ENCODE results near the gene CRY2.
"Not testable (repeated sequence)": the region's sequence is repeated elsewhere in the genome, so short reads cannot be mapped to it uniquely, and the experiment has no call there.

Gene CRY2

DNA sequence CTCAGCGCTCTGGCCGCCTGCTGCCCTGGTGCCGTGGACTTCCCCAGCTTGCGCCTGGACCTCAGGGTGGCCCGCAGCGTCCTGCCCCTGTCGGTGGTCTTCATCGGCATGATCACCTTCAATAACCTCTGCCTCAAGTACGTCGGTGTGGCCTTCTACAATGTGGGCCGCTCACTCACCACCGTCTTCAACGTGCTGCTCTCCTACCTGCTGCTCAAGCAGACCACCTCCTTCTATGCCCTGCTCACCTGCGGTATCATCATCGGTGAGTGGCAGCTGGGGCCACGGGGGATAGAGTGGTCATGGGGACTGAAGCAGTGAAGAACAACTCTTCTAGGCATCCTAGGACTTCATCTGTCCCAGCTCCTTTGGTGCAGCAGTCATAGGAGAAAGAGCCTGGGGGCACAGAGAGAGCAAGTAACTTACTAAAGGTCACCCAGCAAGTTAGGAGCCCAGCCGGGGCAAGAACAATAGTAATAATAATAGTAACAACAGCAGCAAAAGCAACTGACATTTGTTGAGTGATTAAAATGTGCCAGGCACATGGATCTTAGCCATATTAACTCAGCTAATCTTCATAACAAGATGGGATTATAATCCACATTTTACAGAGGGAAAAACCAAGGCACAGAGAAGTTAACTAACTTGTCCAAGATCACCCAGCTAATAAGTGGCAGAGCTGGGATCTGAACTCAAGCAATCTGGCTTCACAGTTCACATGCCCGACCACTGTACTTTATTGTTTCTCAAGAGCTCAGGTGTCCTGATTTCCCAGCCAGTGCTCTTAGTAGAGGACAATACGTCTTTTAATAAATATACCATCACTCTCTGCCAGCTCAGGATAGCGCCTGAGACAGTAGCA, 41.0 kb upstream of the CRY2 start:
- Histone ChIP-seq H3K27me3 (peaks cover 14% of the 10 kb centered on the region), H3K27ac (no peak overlapping the region), H3K4me1 (ENCODE audit: control insufficient read depth in 1 of 2, insufficient read depth in 1 of 2, low read depth in 1 of 2, low read length in 1 of 2) (peaks cover 30 to 43% of the 10 kb centered on the region in 2 experiments), H3K9me3 (no peaks in the 10 kb centered on the region), H3K36me3 (peaks cover 9% of the 10 kb centered on the region), H3K4me3 (ENCODE audit: low read depth in 1 of 2, low read length in 1 of 2) (no peak overlapping the region)
- TF ChIP-seq, protein P1, sequence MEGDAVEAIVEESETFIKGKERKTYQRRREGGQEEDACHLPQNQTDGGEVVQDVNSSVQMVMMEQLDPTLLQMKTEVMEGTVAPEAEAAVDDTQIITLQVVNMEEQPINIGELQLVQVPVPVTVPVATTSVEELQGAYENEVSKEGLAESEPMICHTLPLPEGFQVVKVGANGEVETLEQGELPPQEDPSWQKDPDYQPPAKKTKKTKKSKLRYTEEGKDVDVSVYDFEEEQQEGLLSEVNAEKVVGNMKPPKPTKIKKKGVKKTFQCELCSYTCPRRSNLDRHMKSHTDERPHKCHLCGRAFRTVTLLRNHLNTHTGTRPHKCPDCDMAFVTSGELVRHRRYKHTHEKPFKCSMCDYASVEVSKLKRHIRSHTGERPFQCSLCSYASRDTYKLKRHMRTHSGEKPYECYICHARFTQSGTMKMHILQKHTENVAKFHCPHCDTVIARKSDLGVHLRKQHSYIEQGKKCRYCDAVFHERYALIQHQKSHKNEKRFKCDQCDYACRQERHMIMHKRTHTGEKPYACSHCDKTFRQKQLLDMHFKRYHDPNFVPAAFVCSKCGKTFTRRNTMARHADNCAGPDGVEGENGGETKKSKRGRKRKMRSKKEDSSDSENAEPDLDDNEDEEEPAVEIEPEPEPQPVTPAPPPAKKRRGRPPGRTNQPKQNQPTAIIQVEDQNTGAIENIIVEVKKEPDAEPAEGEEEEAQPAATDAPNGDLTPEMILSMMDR (IDR thresholded peaks at IDR 0.05), result no peak

DNA sequence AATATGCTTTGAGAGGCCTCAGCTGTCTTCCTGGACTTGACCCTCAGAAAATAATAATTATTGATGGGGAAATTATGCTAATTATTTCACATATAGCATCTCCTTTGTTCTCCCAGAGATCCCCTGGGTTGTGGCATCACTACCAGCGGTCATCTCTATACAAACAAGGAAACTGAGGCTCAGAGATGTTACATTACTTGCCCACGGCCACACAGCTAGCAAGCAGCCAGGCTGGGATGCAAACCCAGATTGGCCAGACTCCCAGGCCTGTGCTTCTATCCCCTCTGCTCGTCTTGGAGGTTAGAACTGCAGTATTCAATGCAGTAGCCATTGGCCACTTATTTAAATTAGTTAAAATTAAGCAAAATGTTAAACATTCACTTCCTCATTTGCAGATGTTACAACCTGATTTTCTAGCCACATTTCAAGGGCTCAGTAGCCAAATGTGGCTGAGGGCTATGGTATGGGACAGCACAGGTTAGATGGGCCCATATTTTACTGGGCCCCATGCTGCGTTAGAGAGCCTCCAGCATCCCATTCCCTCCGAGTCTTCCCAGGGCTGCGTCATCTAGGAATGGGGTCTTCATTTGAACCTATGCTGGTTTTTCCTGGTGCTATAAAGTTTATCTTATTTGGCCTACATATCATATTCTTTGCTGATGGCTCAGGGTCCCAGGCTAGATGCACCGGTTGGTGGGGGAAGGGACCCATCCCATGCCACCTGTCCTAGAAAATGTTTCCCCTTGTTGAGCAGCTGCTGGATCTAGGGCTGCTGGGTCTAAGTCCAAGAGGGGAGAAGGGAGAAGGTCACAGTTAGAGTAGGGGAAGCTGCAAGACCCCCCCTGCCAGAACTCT, 40.1 kb upstream of the CRY2 start:
- no peak overlapping the region for H3K27ac ChIP-seq
- H3K4me1 ChIP-seq (ENCODE audit: control insufficient read depth in 1 of 2, insufficient read depth in 1 of 2, low read depth in 1 of 2, low read length in 1 of 2), result peaks cover 30 to 43% of the 10 kb centered on the region in 2 experiments
- H3K36me3 ChIP-seq, result peaks cover 18% of the 10 kb centered on the region
- H3K9me3 ChIP-seq, result no peaks in the 10 kb centered on the region
- H3K4me3 ChIP-seq (ENCODE audit: low read depth in 1 of 2, low read length in 1 of 2), result no peak overlapping the region
- H3K27me3 ChIP-seq, result peaks cover 14% of the 10 kb centered on the region
- TF ChIP-seq, protein P1 (IDR thresholded peaks at IDR 0.05), result no peak

- TF ChIP-seq, protein P1 (IDR thresholded peaks at IDR 0.05), result no peak
- no peaks in the 10 kb centered on the region for H3K9me3 ChIP-seq
- peaks cover 21% of the 10 kb centered on the region for H3K36me3 ChIP-seq
- no peak overlapping the region for H3K27ac ChIP-seq
- H3K4me3 ChIP-seq (ENCODE audit: low read depth in 1 of 2, low read length in 1 of 2), result no peak overlapping the region
- H3K27me3 ChIP-seq, result peaks cover 14% of the 10 kb centered on the region
- H3K4me1 ChIP-seq (ENCODE audit: control insufficient read depth in 1 of 2, insufficient read depth in 1 of 2, low read depth in 1 of 2, low read length in 1 of 2), result peaks cover 30 to 43% of the 10 kb centered on the region in 2 experiments
These were observed 39.5 kb upstream of the CRY2 start for GRCh38 chr11:45807792-45808238.

GRCh38 chr11:45808427-45808826, 38.8 kb upstream of the CRY2 start:
- peaks cover 30 to 43% of the 10 kb centered on the region in 2 experiments for H3K4me1 ChIP-seq (ENCODE audit: control insufficient read depth in 1 of 2, insufficient read depth in 1 of 2, low read depth in 1 of 2, low read length in 1 of 2)
- not testable (repeated sequence) for H3K27ac ChIP-seq; H3K27me3 ChIP-seq; H3K9me3 ChIP-seq; H3K4me3 ChIP-seq (ENCODE audit: low read depth in 1 of 2, low read length in 1 of 2)
- peaks cover 21% of the 10 kb centered on the region for H3K36me3 ChIP-seq

GRCh38 chr11:45809456-45810395, 37.5 kb upstream of the CRY2 start:
- H3K27ac ChIP-seq, result no peak overlapping the region
- H3K4me3 ChIP-seq (ENCODE audit: low read depth in 1 of 2, low read length in 1 of 2), result no peak overlapping the region
- H3K27me3 ChIP-seq, result no peaks in the 10 kb centered on the region
- TF ChIP-seq, protein P1 (IDR thresholded peaks at IDR 0.05), result no peak
- peaks cover 21 to 35% of the 10 kb centered on the region in 2 experiments for H3K4me1 ChIP-seq (ENCODE audit: control insufficient read depth in 1 of 2, insufficient read depth in 1 of 2, low read depth in 1 of 2, low read length in 1 of 2)
- peaks cover 21% of the 10 kb centered on the region for H3K36me3 ChIP-seq
- no peaks in the 10 kb centered on the region for H3K9me3 ChIP-seq

All from neutrophil (primary cell).